ENCODE data around the gene SCN4B. TPM values are rescaled to one million over a fixed set of nuclear protein-coding genes. Genes with fewer than 3 reads are reported as not detected.

The SCN4B gene
- total and polyA plus RNA-seq, 12 donors = 0.17 to 16.9 (median 4.6) TPM

- Histone ChIP-seq H3K36me3 (replicated peaks in 1 of 2) (no peaks in the 10 kb centered on the region), H3K9me3 (replicated peaks in 1 of 3) (no peaks in the 10 kb centered on the region), H3K4me1 (replicated peaks in 1 of 2) (no peaks in the 10 kb centered on the region), H3K27me3 (no peaks in the 10 kb centered on the region), H3K4me3 (no peak overlapping the region), H3K27ac (no peak overlapping the region)
- TF ChIP-seq CTCF (IDR thresholded peaks at IDR 0.05) (no peak), POLR2A (IDR thresholded peaks at IDR 0.05) (no peak)
- intact Hi-C loops (cut with DNase I) = no loop called here
- 64 to 76% (median 68%) methylated on average over 4 of the region's 4 CpGs for WGBS, 4 donors
- no peak for DNase-seq
Observed at GRCh38 chr11:118095493-118095892, 57.1 kb downstream of the SCN4B start.

GRCh38 chr11:118092907-118093571, 59.6 kb downstream of the SCN4B start:
- H3K27me3 ChIP-seq = no peaks in the 10 kb centered on the region
- no peak overlapping the region for H3K4me3 ChIP-seq
- intact Hi-C loops (cut with DNase I) = no loop called here
- no peaks in the 10 kb centered on the region for H3K36me3 ChIP-seq (replicated peaks in 1 of 2)
- TF ChIP-seq CTCF (IDR thresholded peaks at IDR 0.05) (no peak), POLR2A (IDR thresholded peaks at IDR 0.05) (no peak)
- H3K27ac ChIP-seq = no peak overlapping the region
- 47 to 75% (median 60%) methylated on average over 8 of the region's 8 CpGs for WGBS, 4 donors
- H3K9me3 ChIP-seq (replicated peaks in 1 of 3) = no peaks in the 10 kb centered on the region
- H3K4me1 ChIP-seq (replicated peaks in 1 of 2) = peaks cover 0 to 5% of the 10 kb centered on the region in 2 donors
- peak in 1 of 7 donors; percentile 20 for DNase-seq

- Histone ChIP-seq H3K9me3 (replicated peaks in 1 of 3) (no peaks in the 10 kb centered on the region), H3K4me3 (no peak overlapping the region), H3K4me1 (replicated peaks in 1 of 2) (peaks cover 0 to 16% of the 10 kb centered on the region in 2 donors), H3K36me3 (replicated peaks in 1 of 2) (no peaks in the 10 kb centered on the region), H3K27me3 (no peaks in the 10 kb centered on the region), H3K27ac (no peak overlapping the region)
- no peak for TF ChIP-seq CTCF (IDR thresholded peaks at IDR 0.05)
- 59 to 76% (median 73%) methylated on average over 6 of the region's 6 CpGs for WGBS, 4 donors
- no peak for DNase-seq
- intact Hi-C loops (cut with DNase I) = no loop called here
Observed at GRCh38 chr11:118091690-118092089, 60.9 kb downstream of the SCN4B start.

GRCh38 chr11:118090545-118091162, 62.0 kb downstream of the SCN4B start:
- WGBS, 4 donors = 74 to 90% (median 79%) methylated on average over 7 of the region's 7 CpGs

More at GRCh38 chr11:118090545-118091162, 62.0 kb downstream of the SCN4B start:
- DNase-seq = no peak
- Histone ChIP-seq H3K27ac (no peak overlapping the region), H3K4me3 (no peak overlapping the region), H3K36me3 (replicated peaks in 1 of 2) (no peaks in the 10 kb centered on the region), H3K4me1 (replicated peaks in 1 of 2) (peaks cover 0 to 20% of the 10 kb centered on the region in 2 donors), H3K9me3 (replicated peaks in 1 of 3) (no peaks in the 10 kb centered on the region), H3K27me3 (no peaks in the 10 kb centered on the region)
- intact Hi-C loops (cut with DNase I) = no loop called here
- TF ChIP-seq POLR2A (IDR thresholded peaks at IDR 0.05) = no peak
- no peak for TF ChIP-seq CTCF (IDR thresholded peaks at IDR 0.05)
